Activated CD8-positive, alpha-beta T cell treated with anti-CD3 and anti-CD28 coated beads, Interleukin-2, amount 10 ng/mL, durations not matched to agents 7 days and 5 days (primary cell): ENCODE measurements around the gene DPP10. TPM values are rescaled to one million over a fixed set of nuclear protein-coding genes. Genes with fewer than 3 reads are reported as not detected.

Experiments used
- ATAC-seq: fragments of 150-1000 bp; cut with Tn5 transposase; one replicate; pipeline ENCODE4 v1.10.0; 2021; ENCODE audit warnings: moderate library complexity
- CTCF ChIA-PET: fragments of 350-600 bp; sonication (Branson Sonifier 250); formaldehyde crosslinking; loops from one replicate; lab custom pipeline; 2021; ENCODE audit warnings: antibody characterized with exemption; lab: Charles Lee
- POLR2A ChIA-PET: fragments of 350-600 bp; sonication (Branson Sonifier 250); formaldehyde crosslinking; loops from one replicate; lab custom pipeline; 2021; ENCODE audit warnings: antibody characterized with exemption; lab: Charles Lee
- DNase-seq: peaks from one replicate; pipeline ENCODE4 v3.0.0-alpha.2; 2020
- H3K27ac Mint-ChIP-seq: one replicate; pipeline ENCODE4 v1.8.0; 2021; ENCODE audit warnings: mild to moderate bottlenecking, mixed read lengths
- H3K27me3 Mint-ChIP-seq: one replicate; pipeline ENCODE4 v1.8.0; 2021; ENCODE audit warnings: low read depth, mixed read lengths
- H3K36me3 Mint-ChIP-seq: one replicate; pipeline ENCODE4 v1.8.0; 2021; ENCODE audit warnings: low read depth, mixed read lengths
- H3K4me1 Mint-ChIP-seq: one replicate; pipeline ENCODE4 v1.8.0; 2021; ENCODE audit warnings: low read depth, mixed read lengths
- H3K4me3 Mint-ChIP-seq: one replicate; pipeline ENCODE4 v1.8.0; 2021; ENCODE audit warnings: mild to moderate bottlenecking, mixed read lengths
- H3K9me3 Mint-ChIP-seq: one replicate; pipeline ENCODE4 v1.8.0; 2022; ENCODE audit warnings: mixed read lengths; ENCODE audit not compliant: insufficient read depth
- total RNA-seq, 2 experiments: library from RNA; stranded (reverse); gene quantifications; one replicate each; pipeline ENCODE4 v1.2.3, GENCODE V29; 2021

Gene DPP10
- total RNA-seq, 2 experiments from 2014 or later, result not detected

DNA sequence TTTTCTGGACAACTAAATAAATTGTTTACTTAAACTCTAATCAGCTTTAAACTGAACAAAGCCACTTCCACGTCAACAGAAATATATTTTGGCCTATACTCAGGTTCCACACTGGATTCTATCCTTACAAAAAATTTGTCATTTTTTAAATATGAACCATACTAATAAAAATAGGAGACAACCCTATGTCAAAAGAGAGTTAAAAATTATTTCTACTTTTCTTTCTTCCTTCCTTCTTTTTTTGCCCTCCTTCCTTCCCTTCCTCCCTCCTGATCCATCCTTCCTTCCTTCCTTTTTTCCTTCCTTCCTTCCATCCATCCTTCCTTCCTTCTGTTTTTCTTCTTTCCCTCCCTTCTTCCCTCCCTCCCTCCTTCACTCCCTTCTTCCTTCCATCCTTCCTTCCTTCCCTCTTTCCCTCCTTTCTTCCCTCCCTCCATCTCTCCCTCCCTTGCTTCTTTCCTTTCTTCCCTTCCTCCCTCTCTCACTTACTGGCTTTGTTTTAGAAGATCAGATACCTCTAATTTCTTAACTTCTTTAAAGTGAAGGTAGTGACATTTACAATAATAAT is 1444.9 kb downstream of the DPP10 start:
- POLR2A ChIA-PET, result no interaction called here
- H3K4me3 Mint-ChIP-seq, result no peak overlapping the region

More for the DNA sequence above, 1444.9 kb downstream of the DPP10 start:
- Mint-ChIP-seq H3K27ac (no peak overlapping the region), H3K9me3 (peaks cover 13% of the 10 kb centered on the region), H3K4me1 (no peaks in the 10 kb centered on the region), H3K36me3 (no peaks in the 10 kb centered on the region), H3K27me3 (no peaks in the 10 kb centered on the region)
- ATAC-seq (no peak), DNase-seq (no peak)
- CTCF ChIA-PET, result no interaction called here
